Upper lobe of left lung (tissue), 6 donors: ENCODE results near the gene KBTBD7. TPM values are rescaled to one million over a fixed set of nuclear protein-coding genes. Genes with fewer than 3 reads are reported as not detected.

Experiments used
- ATAC-seq, 2 donors: fragments of 200-7000 bp; cut with Tn5 transposase; one replicate each; pipeline ENCODE4 v1.9.1; 2022; ENCODE audit warnings: mild to moderate bottlenecking in 2 of 2, moderate library complexity in 2 of 2; ENCODE audit not compliant: low FRiP score in 2 of 2
- DNase-seq, 2 donors: peaks; one replicate each; pipeline ENCODE4 v3.0.0-alpha.2; 2019 to 2020
- H3K27ac ChIP-seq, 4 donors: fragments of 200-600 bp; sonication (generic); one replicate each; pipeline ENCODE4 v1.5.1; 2016 to 2019
- H3K27me3 ChIP-seq, 4 donors: fragments of 200-600 bp; sonication (generic); one replicate each; pipeline ENCODE4 v1.5.1; 2017 to 2019
- H3K36me3 ChIP-seq, 4 donors: fragments of 200-600 bp; sonication (generic); one replicate each; pipeline ENCODE4 v1.5.1; 2016 to 2019
- H3K4me1 ChIP-seq, 4 donors: fragments of 200-600 bp; sonication (generic); one replicate each; pipeline ENCODE4 v1.5.1; 2018 to 2019
- H3K4me3 ChIP-seq, 4 donors: fragments of 200-600 bp; sonication (generic); one replicate each; pipeline ENCODE4 v1.5.1; 2017 to 2019; ENCODE audit warnings: mild to moderate bottlenecking in 2 of 4, moderate library complexity in 1 of 4
- H3K9me3 ChIP-seq, 4 donors: fragments of 200-600 bp; sonication (generic); one replicate each; pipeline ENCODE4 v1.5.1; 2018 to 2019
- CTCF ChIP-seq, 6 experiments: fragments of 450-650 bp in 4 of 6; fragments of 200-600 bp in 2 of 6; sonication (generic) in 2 of 6; IDR thresholded peaks; one replicate each; pipeline ENCODE4 v1.5.1; 2016 to 2019; ENCODE audit warnings: antibody characterized with exemption in 6 of 6
- EP300 ChIP-seq, 4 donors: sonication (generic); formaldehyde crosslinking; IDR thresholded peaks; one replicate each; pipeline ENCODE4 v1.5.1; 2017; ENCODE audit warnings: antibody characterized with exemption in 4 of 4, control low read depth in 2 of 4
- POLR2A ChIP-seq, 4 donors: fragments of 450-650 bp; IDR thresholded peaks; one replicate each; pipeline ENCODE4 v1.5.1; 2016 to 2017; ENCODE audit warnings: antibody characterized with exemption in 4 of 4, mild to moderate bottlenecking in 2 of 4
- POLR2AphosphoS5 ChIP-seq, 2 donors: sonication (generic); formaldehyde crosslinking; IDR thresholded peaks; one replicate each; pipeline ENCODE4 v1.5.1; 2017; ENCODE audit warnings: antibody characterized with exemption in 2 of 2
- WGBS, 2 donors: methylation state at CpG; one replicate each; pipeline ENCODE4 v1.1.5; 2017 to 2018; 5-methylcytosine and 5-hydroxymethylcytosine counted together
- total RNA-seq, 6 donors: library from RNA; depleted of rRNA in 4 of 6; stranded (reverse); fragments of >200 nt in 4 of 6; gene quantifications; one replicate each; pipeline versions ENCODE4 v1.1.0 to v1.2.1, GENCODE V29; 2016 to 2021
- donor health status: DM: no; HTN: no; CAD: no; lungs with moderate emphysema.
- donor health status: DM: no; HTN: yes; CAD: no; lungs with severe emphysema.

The KBTBD7 gene
- total RNA-seq, 6 donors from 2014 or later, result 3.6 to 8.9 (median 7.3) TPM

DNA sequence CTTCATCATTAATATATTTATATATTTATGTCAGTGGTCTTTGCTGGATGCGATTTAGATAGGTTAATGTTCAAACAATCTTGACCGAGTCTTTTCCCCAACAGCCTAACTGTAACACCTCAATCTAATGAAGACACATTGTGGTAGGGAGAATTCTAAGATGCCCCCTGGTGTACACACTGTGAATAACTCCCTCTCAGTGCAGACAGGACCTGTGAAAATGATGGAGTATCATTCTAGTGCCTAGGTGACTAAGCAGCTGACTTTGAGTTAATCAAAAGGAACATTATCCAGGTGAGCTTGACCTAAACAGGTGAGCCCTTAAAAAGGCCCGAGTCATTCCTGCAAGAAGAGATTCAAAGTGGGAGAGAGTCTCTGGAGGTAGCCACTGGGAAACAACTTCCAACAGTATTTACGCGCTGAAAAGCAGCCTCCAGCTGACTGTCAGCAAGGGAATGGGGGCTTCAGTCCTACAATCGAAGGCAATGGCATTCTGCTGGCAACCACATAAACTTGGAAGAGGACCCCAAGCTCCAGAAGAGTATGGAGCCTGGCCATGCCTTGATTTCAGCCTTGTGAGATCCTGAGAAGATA, 28.0 kb upstream of the KBTBD7 start:
- TF ChIP-seq POLR2AphosphoS5 (IDR thresholded peaks at IDR 0.05) (no peak), CTCF (IDR thresholded peaks at IDR 0.05) (peak; percentile 66 to 84 (median 80))
- Histone ChIP-seq H3K27me3 (no peaks in the 10 kb centered on the region), H3K36me3 (peaks cover 0 to 9% (median 3%) of the 10 kb centered on the region in 4 donors), H3K27ac (no peak overlapping the region), H3K4me1 (no peaks in the 10 kb centered on the region), H3K9me3 (no peaks in the 10 kb centered on the region), H3K4me3 (no peak overlapping the region)
- ATAC-seq, result peak; percentile 85
- DNase-seq, result peak in 1 of 2 donors; percentile 25
- 50 to 54% methylated on average over 6 of the region's 6 CpGs for WGBS, 2 donors

GRCh38 chr13:41220401-41220800, 26.0 kb upstream of the KBTBD7 start:
- no peak for TF ChIP-seq POLR2AphosphoS5 (IDR thresholded peaks at IDR 0.05)
- TF ChIP-seq EP300 (IDR thresholded peaks at IDR 0.05), result no peak
- TF ChIP-seq CTCF (IDR thresholded peaks at IDR 0.05), result no peak
- TF ChIP-seq POLR2A (IDR thresholded peaks at IDR 0.05), result no peak
- no peaks in the 10 kb centered on the region for H3K27me3 ChIP-seq
- peaks cover 0 to 3% (median 1%) of the 10 kb centered on the region in 4 donors for H3K36me3 ChIP-seq
- H3K4me3 ChIP-seq, result no peak overlapping the region
- no peak overlapping the region for H3K27ac ChIP-seq
- 90 to 96% methylated on average over 3 of the region's 3 CpGs for WGBS, 2 donors
- ATAC-seq (no peak), DNase-seq (no peak)
- no peaks in the 10 kb centered on the region for H3K9me3 ChIP-seq
- H3K4me1 ChIP-seq, result no peaks in the 10 kb centered on the region

DNA sequence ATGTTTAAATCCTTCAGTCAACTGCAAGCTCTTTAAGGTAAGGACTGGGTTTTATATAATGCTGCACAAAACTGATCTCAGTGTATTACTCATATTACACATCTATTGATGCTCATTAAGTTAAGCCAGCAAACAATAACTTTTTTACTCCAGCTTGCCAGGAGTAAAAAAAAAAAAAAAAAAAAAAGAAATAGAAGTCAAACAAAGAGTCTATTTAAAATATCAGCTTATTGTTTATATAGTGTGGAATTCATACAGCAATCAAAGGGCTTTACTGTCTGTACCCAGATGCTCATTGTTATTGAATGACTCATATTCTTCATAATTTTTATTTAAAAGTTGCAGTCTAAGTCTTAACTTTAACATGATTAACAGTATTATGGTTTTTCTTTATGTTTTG, 21.8 kb upstream of the KBTBD7 start:
- ATAC-seq (no peak), DNase-seq (no peak)
- Histone ChIP-seq H3K27me3 (no peaks in the 10 kb centered on the region), H3K4me1 (no peaks in the 10 kb centered on the region), H3K27ac (no peak overlapping the region), H3K9me3 (peaks cover 0 to 5% (median 0%) of the 10 kb centered on the region in 4 donors), H3K36me3 (peaks cover 0 to 3% (median 0%) of the 10 kb centered on the region in 4 donors), H3K4me3 (no peak overlapping the region)
- TF ChIP-seq CTCF (IDR thresholded peaks at IDR 0.05) (no peak), POLR2AphosphoS5 (IDR thresholded peaks at IDR 0.05) (no peak), EP300 (IDR thresholded peaks at IDR 0.05) (no peak), POLR2A (IDR thresholded peaks at IDR 0.05) (no peak)

DNA sequence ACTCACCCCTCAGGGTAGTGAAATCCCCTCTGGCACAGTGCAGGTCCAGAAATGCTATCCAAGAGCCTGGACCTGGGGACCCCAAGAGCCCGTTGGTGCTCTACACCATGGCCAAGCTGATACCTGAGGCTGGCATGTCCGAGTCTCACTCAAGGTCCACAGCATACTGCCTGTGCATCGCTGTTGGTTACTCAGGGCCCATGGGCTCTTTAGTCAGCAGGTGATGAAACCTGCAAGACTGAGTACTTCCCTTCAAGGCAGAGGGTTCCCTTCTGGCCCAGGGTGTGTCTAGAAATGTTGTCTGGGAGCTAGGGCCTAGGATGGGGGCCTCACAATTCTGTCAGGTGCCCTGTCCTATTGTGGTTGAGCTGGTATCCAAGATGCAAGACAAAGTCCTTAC, 19.6 kb upstream of the KBTBD7 start:
- TF ChIP-seq CTCF (IDR thresholded peaks at IDR 0.05) (no peak), POLR2AphosphoS5 (IDR thresholded peaks at IDR 0.05) (no peak), EP300 (IDR thresholded peaks at IDR 0.05) (no peak), POLR2A (IDR thresholded peaks at IDR 0.05) (no peak)
- WGBS, 2 donors, result 64% methylated on average over 3 of the region's 3 CpGs; no CpG with 5 or more reads in 1 of the 2 donors
- no peak for DNase-seq

DNA sequence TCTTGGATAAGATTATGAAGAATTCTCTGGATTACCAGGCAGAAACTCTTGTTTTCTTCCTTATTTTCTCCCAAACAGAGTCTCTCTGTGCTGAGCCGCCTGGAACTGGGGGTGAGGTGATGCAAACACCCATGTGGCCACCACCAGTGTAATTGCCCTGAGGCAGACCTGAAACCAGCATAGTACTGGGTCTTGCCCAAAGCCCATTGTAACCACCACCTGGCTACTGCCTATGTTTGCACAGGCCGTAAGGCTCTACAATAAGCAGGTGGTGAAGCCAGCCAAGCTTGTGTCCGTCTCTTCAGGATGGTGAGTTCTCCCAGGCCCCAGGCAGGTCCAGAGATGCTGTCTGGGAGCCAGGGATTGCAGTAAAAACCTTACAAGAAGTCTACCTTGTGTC, 18.9 kb upstream of the KBTBD7 start:
- no peak for TF ChIP-seq POLR2AphosphoS5 (IDR thresholded peaks at IDR 0.05)
- TF ChIP-seq CTCF (IDR thresholded peaks at IDR 0.05), result no peak
- no peak for TF ChIP-seq EP300 (IDR thresholded peaks at IDR 0.05)
- TF ChIP-seq POLR2A (IDR thresholded peaks at IDR 0.05), result no peak
- Histone ChIP-seq H3K4me1 (no peaks in the 10 kb centered on the region), H3K36me3 (no peaks in the 10 kb centered on the region), H3K27me3 (no peaks in the 10 kb centered on the region), H3K27ac (no peak overlapping the region), H3K9me3 (peaks cover 0 to 9% (median 0%) of the 10 kb centered on the region in 4 donors), H3K4me3 (no peak overlapping the region)
- ATAC-seq (no peak), DNase-seq (no peak)
- 77 to 89% methylated on average over 1 to 3 of the region's 3 CpGs for WGBS, 2 donors

More for the DNA sequence above, 19.6 kb upstream of the KBTBD7 start:
- no peak overlapping the region for H3K27ac ChIP-seq
- ATAC-seq, result peak in 1 of 2 donors; percentile 57
- H3K9me3 ChIP-seq, result peaks cover 0 to 9% (median 0%) of the 10 kb centered on the region in 4 donors
- H3K36me3 ChIP-seq, result no peaks in the 10 kb centered on the region
- no peak overlapping the region for H3K4me3 ChIP-seq
- no peaks in the 10 kb centered on the region for H3K4me1 ChIP-seq
- H3K27me3 ChIP-seq, result no peaks in the 10 kb centered on the region
